PC-3 (cell line): ENCODE results near the gene EMC9.

Experiments
- EZH2 ChIP-seq: fragments of 300-600 bp; sonication (generic); IDR thresholded peaks from one replicate; pipeline ENCODE4 v1.6.1; 2017; ENCODE audit warnings: antibody characterized with exemption, mild to moderate bottlenecking, low read length; ENCODE audit not compliant: unreplicated experiment
- EZH2phosphoT487 ChIP-seq: fragments of 300-600 bp; sonication (generic); IDR thresholded peaks from 2 replicates; pipeline ENCODE4 v1.6.1; 2018; ENCODE audit warnings: mild to moderate bottlenecking, antibody characterized with exemption, low read length, borderline replicate concordance
- TF ChIP-seq, protein P1 (sequence below): fragments of 300-600 bp; sonication (generic); conservative IDR thresholded peaks from 2 replicates; pipeline ENCODE4 v1.5.1; 2017; ENCODE audit warnings: antibody characterized with exemption, low read depth, mild to moderate bottlenecking, low read length

DNA sequence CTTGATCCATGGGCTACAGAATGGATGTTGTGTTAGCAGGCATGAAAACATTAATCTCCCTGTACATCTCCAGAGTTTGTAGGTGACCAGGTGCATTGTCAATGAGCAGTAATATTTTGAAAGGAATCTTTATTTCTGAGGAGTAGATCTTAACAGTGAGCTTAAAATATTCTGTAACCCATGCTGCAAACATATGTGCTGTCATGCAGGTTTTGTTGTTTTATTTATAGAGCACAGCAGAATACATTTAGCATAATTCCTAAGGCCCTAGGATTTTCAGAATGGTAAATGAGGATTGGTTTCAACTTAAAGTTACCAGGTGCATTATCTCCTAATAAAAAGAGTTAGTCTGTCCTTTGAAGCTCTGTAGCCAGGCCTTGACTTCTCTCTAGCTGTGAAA is 14.5 kb downstream of the EMC9 start:
- TF ChIP-seq, protein P1, sequence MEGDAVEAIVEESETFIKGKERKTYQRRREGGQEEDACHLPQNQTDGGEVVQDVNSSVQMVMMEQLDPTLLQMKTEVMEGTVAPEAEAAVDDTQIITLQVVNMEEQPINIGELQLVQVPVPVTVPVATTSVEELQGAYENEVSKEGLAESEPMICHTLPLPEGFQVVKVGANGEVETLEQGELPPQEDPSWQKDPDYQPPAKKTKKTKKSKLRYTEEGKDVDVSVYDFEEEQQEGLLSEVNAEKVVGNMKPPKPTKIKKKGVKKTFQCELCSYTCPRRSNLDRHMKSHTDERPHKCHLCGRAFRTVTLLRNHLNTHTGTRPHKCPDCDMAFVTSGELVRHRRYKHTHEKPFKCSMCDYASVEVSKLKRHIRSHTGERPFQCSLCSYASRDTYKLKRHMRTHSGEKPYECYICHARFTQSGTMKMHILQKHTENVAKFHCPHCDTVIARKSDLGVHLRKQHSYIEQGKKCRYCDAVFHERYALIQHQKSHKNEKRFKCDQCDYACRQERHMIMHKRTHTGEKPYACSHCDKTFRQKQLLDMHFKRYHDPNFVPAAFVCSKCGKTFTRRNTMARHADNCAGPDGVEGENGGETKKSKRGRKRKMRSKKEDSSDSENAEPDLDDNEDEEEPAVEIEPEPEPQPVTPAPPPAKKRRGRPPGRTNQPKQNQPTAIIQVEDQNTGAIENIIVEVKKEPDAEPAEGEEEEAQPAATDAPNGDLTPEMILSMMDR, result no peak
- TF ChIP-seq EZH2phosphoT487 (no peak), EZH2 (no peak)
